SK-N-DZ (cell line): ENCODE results near the gene GH1.

Experiments used
- DNase-seq: peaks from one replicate; pipeline ENCODE4 v3.0.0-alpha.2; 2015; ENCODE audit warnings: low spot score

GH1 gene

DNA sequence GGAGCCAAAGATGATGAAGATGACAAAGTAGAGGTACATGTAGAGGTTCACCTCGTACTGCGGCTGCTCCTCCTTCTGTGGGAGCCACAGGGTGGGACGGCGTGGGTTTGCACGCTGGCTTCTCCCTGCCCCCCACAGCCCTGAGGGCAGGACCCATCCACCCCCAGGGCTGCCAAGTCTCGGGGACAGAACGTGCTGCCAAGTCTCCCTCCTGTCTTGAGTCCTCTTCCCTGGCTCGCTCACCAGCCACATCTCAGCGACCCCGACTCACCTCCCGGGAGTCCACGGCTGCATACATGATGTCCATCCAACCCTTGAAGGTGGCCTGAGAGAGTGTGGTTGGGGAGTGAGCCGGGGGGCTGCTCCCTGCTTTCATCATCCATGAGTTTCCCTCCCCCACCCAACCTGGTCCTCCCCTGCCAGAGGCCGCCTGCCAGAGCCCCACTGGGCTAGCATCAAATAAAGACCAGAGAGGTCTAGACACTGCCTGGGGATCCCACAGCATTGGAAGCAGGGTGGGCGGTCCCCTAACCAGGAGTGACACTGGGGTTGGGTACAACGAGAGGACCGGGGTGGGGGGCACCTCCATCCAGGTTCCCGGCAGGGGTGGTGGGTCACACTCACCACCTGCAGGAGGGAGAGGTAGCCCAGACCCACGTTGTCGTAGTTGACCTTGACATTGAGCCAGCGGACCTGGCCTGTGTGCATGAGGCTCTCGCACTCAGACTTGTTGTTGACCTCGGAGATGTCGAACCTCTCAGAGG lies 26.3 kb upstream of the GH1 start:
- DNase-seq: no peak

- DNase-seq: no peak
These were observed 25.1 kb upstream of the GH1 start for GRCh38 chr17:63943745-63944144.

GRCh38 chr17:63942309-63942985 lies 23.8 kb upstream of the GH1 start:
- no peak for DNase-seq

DNA sequence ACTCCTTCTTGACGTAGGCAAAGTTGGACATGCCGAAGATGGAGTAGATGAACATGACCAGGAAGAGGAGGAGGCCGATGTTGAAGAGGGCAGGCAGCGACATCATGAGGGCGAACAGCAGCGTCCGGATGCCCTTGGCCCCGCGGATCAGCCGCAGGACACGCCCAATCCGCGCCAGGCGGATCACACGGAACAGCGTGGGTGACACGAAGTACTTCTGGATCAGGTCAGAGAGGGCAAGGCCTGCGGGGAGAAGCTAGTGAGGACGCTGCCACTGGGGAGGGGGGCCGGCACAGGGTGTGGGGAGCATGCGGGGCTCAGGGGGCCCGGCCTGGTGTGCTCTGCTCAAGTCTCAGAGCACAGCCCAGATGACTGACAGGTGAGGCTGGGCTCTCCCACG lies 23.1 kb upstream of the GH1 start:
- no peak for DNase-seq

GRCh38 chr17:63941162-63941561 lies 22.5 kb upstream of the GH1 start:
- no peak for DNase-seq

GRCh38 chr17:63940584-63940983 lies 21.9 kb upstream of the GH1 start:
- DNase-seq: no peak

DNA sequence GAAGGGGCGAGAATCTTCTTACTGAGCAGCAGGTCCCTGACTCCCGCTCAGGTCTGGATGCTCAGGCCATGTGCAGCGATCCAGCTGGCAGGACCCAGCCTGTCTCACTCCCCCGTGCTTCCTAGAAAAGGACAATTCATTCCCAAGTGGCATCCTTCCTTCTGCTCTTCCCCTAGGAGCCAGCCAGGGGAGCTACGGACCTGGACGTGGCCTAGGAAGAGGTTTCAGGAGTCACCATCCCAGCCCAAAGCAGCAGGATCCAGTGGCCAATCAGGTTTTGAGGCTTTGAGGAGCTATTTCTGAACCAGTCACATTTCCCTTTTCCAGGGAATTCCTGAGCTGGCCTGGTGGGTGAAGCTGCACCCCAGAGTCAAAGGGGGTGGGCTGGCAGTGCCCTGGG lies 21.2 kb upstream of the GH1 start:
- DNase-seq: no peak

GRCh38 chr17:63939401-63939800 lies 20.8 kb upstream of the GH1 start:
- no peak for DNase-seq

DNA sequence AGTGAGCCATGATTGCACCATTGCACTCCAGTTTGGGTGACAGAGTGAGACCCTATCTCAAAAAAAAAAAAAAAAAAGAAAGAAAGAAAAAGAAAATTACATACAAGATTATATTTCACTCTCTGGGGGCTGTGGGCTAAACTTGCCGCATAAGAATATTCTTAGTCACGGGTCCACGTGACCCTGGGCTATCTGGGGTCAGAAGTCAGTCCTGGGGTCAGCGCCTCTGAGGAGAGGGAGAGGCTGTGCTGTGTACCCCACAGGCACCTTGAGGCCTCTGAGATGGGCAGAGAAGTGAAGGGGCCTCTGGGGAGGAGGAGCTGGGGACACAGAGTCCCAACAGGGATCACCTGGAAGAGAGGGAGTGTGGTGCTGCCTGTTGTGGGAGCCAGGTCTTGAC lies 19.3 kb upstream of the GH1 start:
- no peak for DNase-seq

- no peak for DNase-seq
These were observed 18.7 kb upstream of the GH1 start for GRCh38 chr17:63937319-63937718.

- no peak for DNase-seq
These were observed 15.8 kb upstream of the GH1 start for GRCh38 chr17:63934183-63935112.

DNA sequence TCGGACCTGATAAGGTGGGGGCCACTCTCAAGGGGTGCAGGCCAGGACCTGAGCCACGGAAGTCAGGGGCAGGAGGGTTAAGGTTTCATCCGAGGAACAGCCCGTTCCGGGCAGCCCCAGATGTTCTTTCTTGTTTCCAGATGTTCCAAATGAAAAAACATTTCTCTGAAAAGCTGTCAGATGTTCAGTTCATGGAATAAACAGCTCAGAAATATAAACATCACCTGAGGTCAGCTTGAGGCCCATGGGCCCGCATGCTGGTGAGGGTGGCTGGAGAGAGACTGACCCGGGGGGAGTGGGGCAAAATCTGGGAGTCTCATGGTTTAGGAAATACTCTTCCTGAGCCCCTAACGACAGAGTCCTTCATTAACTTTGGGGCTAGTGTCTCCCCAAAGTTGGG lies 15.0 kb upstream of the GH1 start:
- DNase-seq: no peak

DNA sequence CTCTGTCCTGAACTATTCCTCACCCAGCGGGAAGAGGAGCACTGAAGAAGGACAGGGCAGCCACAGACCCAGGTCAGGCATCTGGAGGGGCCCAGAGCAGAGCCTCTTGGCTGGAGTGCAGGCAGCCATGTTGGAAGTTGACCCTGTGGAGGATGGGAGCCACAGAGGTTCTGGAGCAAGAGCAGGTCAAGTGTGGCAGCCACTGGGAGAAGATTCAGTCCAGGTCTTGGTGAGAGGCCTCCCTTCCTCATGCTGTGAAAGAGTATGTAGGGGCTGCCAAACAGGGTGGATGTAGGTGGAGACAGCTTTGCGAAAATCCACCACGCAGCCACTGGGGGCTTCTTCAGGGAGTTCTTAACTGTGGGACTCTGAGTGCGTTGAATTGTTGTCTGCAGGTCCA lies 14.1 kb upstream of the GH1 start:
- no peak for DNase-seq

DNA sequence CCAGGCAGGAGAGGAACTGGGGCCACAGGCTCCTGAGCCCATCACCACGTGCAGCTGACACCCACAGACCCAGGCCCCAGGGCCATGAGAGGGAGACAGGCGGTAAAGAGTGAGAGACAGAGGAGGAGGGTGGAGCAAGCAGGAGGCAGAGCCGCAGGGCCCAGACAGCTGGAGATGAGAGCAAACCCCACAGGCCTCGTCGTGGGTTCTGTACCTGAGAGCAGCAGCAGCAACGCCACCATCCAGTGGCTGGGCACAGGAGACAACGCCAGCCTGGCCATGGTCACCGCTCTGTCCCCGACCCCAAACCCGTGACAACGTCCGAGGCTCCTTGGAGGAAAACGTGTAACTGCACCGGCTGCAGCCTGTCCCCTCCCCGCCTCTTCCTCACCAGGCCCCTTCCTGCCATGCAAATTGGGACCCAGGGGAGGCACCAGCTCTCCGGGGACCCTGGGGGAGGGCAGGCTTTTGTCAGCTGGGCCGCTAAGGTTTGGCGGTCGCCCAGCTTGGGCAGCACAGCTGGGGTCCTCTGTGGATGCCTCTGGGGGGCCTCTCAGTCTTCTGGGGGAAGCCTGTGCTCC lies 13.4 kb upstream of the GH1 start, which contains the start of gene CD79B:
TSS of gene CD79B (minus strand) at position 351 of the 581 bp plus-strand sequence. CDS start at position 281, 70 bp downstream.
- no peak for DNase-seq

GRCh38 chr17:63930951-63931575 lies 12.4 kb upstream of the GH1 start:
- DNase-seq: no peak

DNA sequence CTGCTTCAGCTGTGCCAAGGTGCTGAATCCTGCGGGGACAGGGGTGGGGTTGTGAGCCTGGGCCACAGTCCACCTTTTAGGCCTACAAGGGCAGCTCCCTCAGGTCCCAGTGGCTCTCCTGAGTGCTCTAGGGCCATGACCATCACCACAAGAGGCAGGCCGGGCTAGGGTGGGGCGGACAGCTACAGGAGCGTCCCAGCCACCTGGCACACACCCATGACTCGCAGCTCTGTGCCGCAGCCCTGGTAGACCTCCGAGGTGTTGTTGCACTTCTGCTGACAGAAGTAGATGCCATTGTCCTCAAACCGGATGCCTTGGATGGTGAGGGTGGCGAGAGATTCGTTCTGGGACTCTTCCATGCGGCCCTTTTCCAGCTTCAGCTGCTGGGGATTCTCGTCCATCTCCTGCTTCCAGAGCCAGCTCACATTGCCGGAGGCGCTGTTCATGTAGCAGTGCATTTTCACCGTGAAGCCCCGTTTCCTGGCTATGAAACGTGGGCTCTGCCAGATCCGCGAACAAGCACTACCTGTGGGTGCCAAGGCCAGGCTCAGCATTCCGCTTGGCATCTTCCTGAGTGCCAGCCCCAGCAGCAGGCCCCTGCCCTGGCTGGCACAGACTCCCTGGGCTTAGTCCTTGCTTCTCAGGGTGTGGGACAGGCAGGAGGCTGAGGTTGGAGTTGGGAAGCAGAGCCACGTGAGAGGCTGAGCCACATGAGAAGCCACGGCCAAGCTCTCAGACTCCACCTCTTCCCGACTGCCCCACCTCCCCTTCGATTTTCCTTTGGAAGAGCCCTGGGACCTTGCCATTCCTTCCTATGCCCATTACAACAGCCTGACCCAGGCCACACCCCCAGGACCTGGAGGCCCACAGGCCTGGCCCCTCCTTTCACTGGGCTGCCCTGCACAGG lies 11.5 kb upstream of the GH1 start:
- no peak for DNase-seq

DNA sequence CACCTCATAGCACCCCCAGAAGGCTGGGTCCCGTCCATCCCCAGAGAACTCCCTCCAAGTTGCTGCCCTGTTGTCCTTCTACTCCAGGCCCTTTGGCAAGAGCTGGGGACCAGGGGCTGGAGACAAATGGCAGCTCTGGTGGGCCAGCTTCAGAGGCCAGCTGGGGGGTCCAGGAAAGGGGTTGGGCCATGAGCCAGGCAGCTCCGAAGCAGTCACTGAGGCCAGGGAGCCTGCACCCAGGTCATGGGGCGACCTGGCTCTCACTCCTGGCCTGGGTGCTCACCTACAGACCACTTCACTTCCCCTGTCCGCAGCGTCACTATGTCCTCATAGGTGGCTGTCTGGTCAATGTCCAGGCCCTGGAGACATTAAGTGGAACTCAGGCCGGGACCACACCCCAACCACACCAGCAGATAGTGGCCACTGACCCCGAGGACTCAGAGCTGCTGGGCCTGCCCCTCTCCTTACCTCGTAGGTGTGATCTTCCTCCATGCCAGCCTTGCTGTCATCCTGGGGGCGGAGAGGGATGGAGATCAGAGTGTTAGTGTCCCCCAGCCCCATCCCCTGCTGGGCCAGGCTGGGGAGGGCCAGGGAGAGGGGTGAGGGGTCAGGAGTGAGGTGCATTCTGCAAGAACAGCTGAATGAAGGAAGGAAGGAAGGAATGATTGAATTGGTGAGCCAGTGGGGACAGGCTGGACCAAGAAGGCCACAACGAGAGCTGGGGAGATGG lies 10.5 kb upstream of the GH1 start:
- DNase-seq: no peak

DNA sequence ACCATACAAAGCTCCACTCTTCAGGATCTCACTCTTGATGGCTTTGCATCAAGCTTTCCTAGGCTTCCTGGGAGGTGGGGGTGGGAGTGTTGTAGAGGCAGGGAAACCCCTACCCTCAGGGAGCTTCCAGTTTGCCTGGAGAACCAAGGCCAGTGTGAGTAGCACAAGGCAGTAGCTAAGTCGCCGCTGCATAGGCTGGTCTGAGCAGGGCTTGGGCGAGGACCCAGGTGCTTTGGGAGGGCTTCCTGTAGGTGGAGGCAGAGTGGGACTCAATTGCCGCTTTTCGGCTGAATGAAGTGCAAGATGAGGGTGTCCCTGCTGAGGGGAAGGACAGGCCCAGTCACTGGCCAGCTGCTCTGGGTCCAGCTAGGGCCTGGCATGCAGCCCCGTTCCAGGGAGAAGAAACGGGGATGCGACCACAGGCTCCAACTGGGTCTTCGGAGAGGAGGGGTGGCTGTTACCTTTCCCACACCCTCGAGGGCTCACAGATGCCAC lies 9.6 kb upstream of the GH1 start:
- DNase-seq: no peak

DNA sequence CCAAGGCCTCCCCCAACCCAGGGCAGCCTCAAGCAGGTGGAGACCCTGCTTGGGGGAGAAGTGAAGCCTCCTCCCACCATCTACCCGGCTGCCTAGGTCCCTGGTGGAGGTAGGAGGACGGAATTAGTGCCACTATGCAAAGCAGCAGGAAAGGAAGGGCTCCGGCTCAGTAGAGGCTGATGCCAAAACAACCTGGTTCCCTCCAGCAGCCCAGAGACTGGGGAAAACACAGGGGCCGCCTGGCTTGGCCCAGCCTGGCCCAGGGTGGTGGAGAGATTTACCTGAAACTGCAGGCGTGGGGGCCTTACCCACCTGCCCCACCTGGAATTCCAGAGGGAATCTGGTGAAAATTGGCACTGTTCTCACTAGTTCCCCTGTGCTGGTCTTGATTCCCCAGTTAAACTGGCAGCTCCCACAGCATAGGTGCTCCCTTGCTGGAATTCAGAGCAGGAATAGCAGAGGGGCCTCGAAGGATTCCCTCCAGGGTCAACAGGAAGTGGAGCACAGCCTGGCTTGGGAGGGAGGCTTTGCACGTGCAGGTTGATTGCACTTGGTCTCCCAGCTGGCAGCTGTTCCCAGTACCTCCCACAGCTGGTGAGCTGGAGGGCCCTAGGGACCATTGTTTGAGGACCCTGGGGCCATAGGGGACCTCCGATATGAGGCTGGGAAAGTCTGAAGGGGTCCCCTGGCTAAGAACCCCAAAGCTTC lies 9.0 kb upstream of the GH1 start:
- DNase-seq: no peak
